ENCODE results near the gene TPRG1L.

TPRG1L gene

DNA sequence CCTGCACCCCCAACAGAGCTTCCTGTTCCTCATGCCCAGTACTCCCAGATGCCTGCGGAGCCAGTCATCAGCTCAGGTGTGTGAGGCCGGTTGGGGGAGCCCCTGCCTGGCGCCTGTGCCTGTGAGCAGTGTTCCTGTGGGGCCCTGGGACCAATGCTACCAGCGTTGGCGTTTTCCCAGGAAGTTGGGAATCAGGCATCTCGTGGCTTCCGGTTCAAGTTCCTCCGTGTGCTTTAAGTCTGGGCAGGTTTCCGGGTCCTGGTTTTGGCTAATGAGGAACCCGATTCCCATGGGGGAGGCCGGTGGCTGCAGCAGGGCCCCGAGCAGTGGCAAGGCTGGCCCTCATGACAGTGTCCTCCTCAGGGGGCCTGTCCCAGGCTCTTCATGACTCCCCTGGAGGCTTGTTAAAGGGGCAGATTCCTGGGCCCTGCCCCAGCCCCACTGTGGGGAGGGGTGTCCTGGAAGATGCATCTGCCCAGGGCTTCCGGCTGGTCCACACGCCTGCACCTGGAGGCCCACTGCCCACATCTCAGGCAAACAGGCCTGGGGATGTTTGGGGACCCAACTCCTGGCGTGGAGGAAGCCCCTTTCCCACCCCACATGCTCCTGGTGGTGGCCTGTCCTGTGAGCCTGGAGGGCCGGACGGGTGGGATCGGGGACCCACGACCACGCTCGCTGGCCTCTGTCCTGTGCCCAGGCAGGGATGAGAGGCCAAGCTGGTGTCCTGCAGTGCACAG lies 53.7 kb downstream of the TPRG1L start:
- H3K9me3 ChIP-seq (ENCODE audit: severe bottlenecking), result no peaks in the 10 kb centered on the region
- no peaks in the 10 kb centered on the region for H3K27me3 ChIP-seq (ENCODE audit: insufficient read depth, poor library complexity, severe bottlenecking)
- peaks cover 17% of the 10 kb centered on the region for H3K4me1 ChIP-seq (ENCODE audit: insufficient read depth, poor library complexity, severe bottlenecking)
- peak overlapping the region; percentile 24 for H3K27ac ChIP-seq (ENCODE audit: poor library complexity, severe bottlenecking)
- no peaks in the 10 kb centered on the region for H3K36me3 ChIP-seq (ENCODE audit: low read depth)
- DNase-seq (ENCODE audit: low spot score) (no peak), ATAC-seq (ENCODE audit: low read depth) (peak; percentile 72)
- TF ChIP-seq CTCF (IDR thresholded peaks at IDR 0.05; ENCODE audit: poor library complexity, severe bottlenecking), result peak; percentile 12
- no peak overlapping the region for H3K4me3 ChIP-seq (ENCODE audit: severe bottlenecking)

DNA sequence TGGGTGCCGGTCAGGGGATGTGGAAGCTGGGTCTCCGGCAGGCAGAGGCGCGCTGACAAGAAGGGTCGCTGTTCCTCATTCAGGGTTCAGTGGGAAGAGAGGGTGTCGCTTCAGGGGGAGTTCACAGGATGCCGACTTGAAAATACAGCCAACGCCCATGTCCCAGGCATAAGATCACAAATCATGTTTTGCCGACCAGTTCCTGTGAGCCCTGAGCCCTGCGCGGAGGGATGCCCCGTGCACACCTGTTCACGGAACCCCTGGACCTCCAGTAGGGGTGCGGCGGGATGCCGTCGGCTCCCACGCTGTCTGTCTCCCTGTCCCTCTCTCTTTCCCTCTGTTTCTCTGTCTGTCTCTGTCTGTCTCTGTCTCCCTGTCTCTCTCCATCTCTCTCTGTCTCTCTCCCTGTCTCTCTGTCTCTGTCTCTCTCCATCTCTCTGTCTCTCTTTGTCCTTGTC lies 54.3 kb downstream of the TPRG1L start:
- peaks cover 17% of the 10 kb centered on the region for H3K4me1 ChIP-seq (ENCODE audit: insufficient read depth, poor library complexity, severe bottlenecking)
- no peaks in the 10 kb centered on the region for H3K9me3 ChIP-seq (ENCODE audit: severe bottlenecking)
- peak overlapping the region; percentile 24 for H3K27ac ChIP-seq (ENCODE audit: poor library complexity, severe bottlenecking)
- no peak overlapping the region for H3K4me3 ChIP-seq (ENCODE audit: severe bottlenecking)
- no peak for TF ChIP-seq CTCF (IDR thresholded peaks at IDR 0.05; ENCODE audit: poor library complexity, severe bottlenecking)
- DNase-seq (ENCODE audit: low spot score), result no peak
- no peak for ATAC-seq (ENCODE audit: low read depth)
- no peaks in the 10 kb centered on the region for H3K36me3 ChIP-seq (ENCODE audit: low read depth)
- H3K27me3 ChIP-seq (ENCODE audit: insufficient read depth, poor library complexity, severe bottlenecking), result no peaks in the 10 kb centered on the region
